ENCODE measurements around the gene SHC2.

Gene SHC2

DNA sequence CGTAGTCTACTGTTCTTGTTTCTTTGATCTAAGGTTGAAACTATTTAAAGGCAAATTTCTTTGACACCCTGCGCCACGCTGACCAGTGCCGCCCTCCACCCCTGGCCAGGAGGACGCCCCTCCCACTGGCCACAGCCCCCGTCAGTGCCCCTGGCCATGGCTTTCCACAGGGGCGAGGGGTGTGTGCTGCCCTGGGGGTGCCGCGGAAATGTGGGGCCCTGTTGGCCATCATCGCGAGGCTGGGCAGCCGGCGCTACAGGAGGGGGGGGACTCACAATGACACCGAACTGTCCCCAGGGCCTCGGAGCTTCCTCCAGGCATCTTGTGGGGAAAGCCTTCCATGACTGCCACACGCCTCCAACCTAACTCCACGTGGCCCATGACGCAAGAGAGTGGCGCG lies 10.9 kb downstream of the SHC2 start:
- ChIA-PET POLR2A (no interaction called here), CTCF (no interaction called here)
- no peak overlapping the region for H3K4me3 ChIP-seq (ENCODE audit: low read depth, low read length)
- DNase-seq (ENCODE audit: low read depth, low spot score), result no peak
- TF ChIP-seq, protein P1, sequence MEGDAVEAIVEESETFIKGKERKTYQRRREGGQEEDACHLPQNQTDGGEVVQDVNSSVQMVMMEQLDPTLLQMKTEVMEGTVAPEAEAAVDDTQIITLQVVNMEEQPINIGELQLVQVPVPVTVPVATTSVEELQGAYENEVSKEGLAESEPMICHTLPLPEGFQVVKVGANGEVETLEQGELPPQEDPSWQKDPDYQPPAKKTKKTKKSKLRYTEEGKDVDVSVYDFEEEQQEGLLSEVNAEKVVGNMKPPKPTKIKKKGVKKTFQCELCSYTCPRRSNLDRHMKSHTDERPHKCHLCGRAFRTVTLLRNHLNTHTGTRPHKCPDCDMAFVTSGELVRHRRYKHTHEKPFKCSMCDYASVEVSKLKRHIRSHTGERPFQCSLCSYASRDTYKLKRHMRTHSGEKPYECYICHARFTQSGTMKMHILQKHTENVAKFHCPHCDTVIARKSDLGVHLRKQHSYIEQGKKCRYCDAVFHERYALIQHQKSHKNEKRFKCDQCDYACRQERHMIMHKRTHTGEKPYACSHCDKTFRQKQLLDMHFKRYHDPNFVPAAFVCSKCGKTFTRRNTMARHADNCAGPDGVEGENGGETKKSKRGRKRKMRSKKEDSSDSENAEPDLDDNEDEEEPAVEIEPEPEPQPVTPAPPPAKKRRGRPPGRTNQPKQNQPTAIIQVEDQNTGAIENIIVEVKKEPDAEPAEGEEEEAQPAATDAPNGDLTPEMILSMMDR (IDR thresholded peaks at IDR 0.05; ENCODE audit: insufficient read depth, low read length, missing control alignments), result no peak

DNA sequence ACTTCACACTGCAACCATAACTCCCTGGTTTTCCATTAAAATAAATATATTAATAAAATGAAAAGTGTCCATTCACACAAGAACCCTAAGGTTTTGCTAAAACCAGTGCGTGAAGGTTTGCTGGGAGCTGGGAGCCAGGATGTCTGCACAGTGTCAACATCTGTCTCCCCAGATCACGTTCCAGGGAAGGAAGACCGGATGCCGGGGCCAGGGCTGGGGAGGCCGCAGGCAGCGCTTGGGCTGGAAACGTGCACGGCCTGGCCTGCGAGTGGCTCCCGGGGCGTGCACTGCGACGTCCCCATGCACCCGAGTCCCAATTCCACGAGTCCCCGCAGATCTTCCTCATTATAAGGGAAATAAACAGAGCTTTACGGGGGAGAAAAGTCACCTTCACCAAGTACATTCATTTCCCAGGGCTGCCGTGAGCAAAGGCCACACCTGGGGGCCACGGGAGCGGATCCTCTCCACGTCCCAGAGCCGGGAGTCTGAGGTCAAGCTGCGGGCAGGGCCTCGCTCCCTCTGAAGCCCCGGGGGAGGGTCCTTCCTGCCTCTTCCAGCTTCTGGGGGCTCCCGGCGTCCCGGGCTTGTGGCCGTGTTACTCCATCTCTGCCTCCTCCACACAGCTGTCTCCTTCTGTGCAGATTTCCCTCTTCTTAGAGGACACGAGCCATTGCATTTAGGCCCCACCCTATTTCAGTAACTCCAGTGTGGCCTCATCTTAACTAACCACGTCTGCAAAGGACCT lies 12.8 kb downstream of the SHC2 start:
- ChIA-PET CTCF (no interaction called here), POLR2A (no interaction called here)
- no peak for DNase-seq (ENCODE audit: low read depth, low spot score)
- TF ChIP-seq, protein P1 (IDR thresholded peaks at IDR 0.05; ENCODE audit: insufficient read depth, low read length, missing control alignments), result no peak
- no peak overlapping the region for H3K4me3 ChIP-seq (ENCODE audit: low read depth, low read length)

- ChIA-PET POLR2A (no interaction called here), CTCF (no interaction called here)
- TF ChIP-seq, protein P1 (IDR thresholded peaks at IDR 0.05; ENCODE audit: insufficient read depth, low read length, missing control alignments), result no peak
- DNase-seq (ENCODE audit: low read depth, low spot score), result no peak
- no peak overlapping the region for H3K4me3 ChIP-seq (ENCODE audit: low read depth, low read length)
Observed at GRCh38 chr19:447064-447426, 13.8 kb downstream of the SHC2 start.

GRCh38 chr19:444677-445210 lies 16.1 kb downstream of the SHC2 start:
- CTCF ChIA-PET, result no interaction called here
- TF ChIP-seq, protein P1 (IDR thresholded peaks at IDR 0.05; ENCODE audit: insufficient read depth, low read length, missing control alignments), result no peak
- DNase-seq (ENCODE audit: low read depth, low spot score), result no peak
- no peak overlapping the region for H3K4me3 ChIP-seq (ENCODE audit: low read depth, low read length)
- POLR2A ChIA-PET, result no interaction called here

DNA sequence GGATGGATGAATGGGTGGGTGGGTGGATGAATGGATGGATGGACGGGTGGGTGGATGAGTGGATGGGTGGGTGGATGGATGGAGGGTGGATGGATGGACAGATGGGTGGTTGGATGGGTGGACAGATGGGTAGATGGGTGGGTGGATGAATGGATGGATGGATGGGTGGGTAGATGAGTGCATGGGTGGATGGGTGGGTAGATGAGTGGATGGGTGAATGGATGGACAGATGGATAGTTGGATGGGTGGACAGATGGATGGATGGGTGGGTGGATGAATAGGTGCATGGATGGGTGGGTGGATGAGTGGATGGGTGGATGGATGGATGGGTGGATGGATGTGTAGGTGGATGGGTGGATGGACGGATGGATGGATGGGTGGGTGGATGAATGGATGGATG lies 17.8 kb downstream of the SHC2 start:
- no peak overlapping the region for H3K4me3 ChIP-seq (ENCODE audit: low read depth, low read length)
- POLR2A ChIA-PET, result no interaction called here
- TF ChIP-seq, protein P1 (IDR thresholded peaks at IDR 0.05; ENCODE audit: insufficient read depth, low read length, missing control alignments), result no peak
- no peak for DNase-seq (ENCODE audit: low read depth, low spot score)
- CTCF ChIA-PET, result no interaction called here

GRCh38 chr19:442085-442484 lies 18.7 kb downstream of the SHC2 start:
- DNase-seq (ENCODE audit: low read depth, low spot score), result no peak
- CTCF ChIA-PET, result no interaction called here
- no peak overlapping the region for H3K4me3 ChIP-seq (ENCODE audit: low read depth, low read length)
- POLR2A ChIA-PET, result no interaction called here
- TF ChIP-seq, protein P1 (IDR thresholded peaks at IDR 0.05; ENCODE audit: insufficient read depth, low read length, missing control alignments), result no peak
